Stimulated activated CD8-positive, alpha-beta memory T cell treated with anti-CD3 and anti-CD28 coated beads, Interleukin-4, amount 100 ng/mL, for 4 hours (primary cell): ENCODE results near the gene VRK2.
"Not testable (repeated sequence)": the region's sequence is repeated elsewhere in the genome, so short reads cannot be mapped to it uniquely, and the experiment has no call there.

ENCODE experiments used
- DNase-seq, 2 donors: peaks; one replicate each; pipeline ENCODE4 v3.0.0-alpha.2; 2020; ENCODE audit warnings: low read depth in 2 of 2, low spot score in 1 of 2

VRK2 gene

GRCh38 chr2:58158481-58158880 lies 111.9 kb downstream of the VRK2 start:
- DNase-seq: no peak

- DNase-seq: no peak
These were observed 117.3 kb downstream of the VRK2 start for GRCh38 chr2:58163913-58164312.

GRCh38 chr2:58168130-58168529 lies 121.5 kb downstream of the VRK2 start:
- not testable (repeated sequence) for DNase-seq

GRCh38 chr2:58169845-58170244 lies 123.2 kb downstream of the VRK2 start:
- DNase-seq: not testable (repeated sequence)

GRCh38 chr2:58170334-58170933 lies 123.8 kb downstream of the VRK2 start:
- not testable (repeated sequence) for DNase-seq

GRCh38 chr2:58171831-58172230 lies 125.2 kb downstream of the VRK2 start:
- DNase-seq: not testable (repeated sequence)

GRCh38 chr2:58177187-58177586 lies 130.6 kb downstream of the VRK2 start:
- DNase-seq: not testable (repeated sequence)

- DNase-seq: not testable (repeated sequence)
These were observed 133.6 kb downstream of the VRK2 start for GRCh38 chr2:58180175-58180574.

GRCh38 chr2:58180635-58181034 lies 134.0 kb downstream of the VRK2 start:
- DNase-seq: no peak

- no peak for DNase-seq
These were observed 135.9 kb downstream of the VRK2 start for GRCh38 chr2:58182527-58182926.

- no peak for DNase-seq
These were observed 139.9 kb downstream of the VRK2 start for GRCh38 chr2:58186501-58186900.

GRCh38 chr2:58187022-58187421 lies 140.4 kb downstream of the VRK2 start:
- not testable (repeated sequence) for DNase-seq

- no peak for DNase-seq
These were observed 147.9 kb downstream of the VRK2 start for GRCh38 chr2:58194458-58194857.

GRCh38 chr2:58195662-58196061 lies 149.1 kb downstream of the VRK2 start:
- DNase-seq: no peak

- no peak for DNase-seq
These were observed 151.3 kb downstream of the VRK2 start for GRCh38 chr2:58197894-58198293.

GRCh38 chr2:58202404-58202803 lies 155.8 kb downstream of the VRK2 start:
- no peak for DNase-seq

- no peak for DNase-seq
These were observed 156.4 kb downstream of the VRK2 start for GRCh38 chr2:58203018-58203417.

GRCh38 chr2:58204195-58204959 lies 157.8 kb downstream of the VRK2 start:
- DNase-seq: no peak

GRCh38 chr2:58206785-58207184 lies 160.2 kb downstream of the VRK2 start:
- DNase-seq: no peak

- no peak for DNase-seq
These were observed 160.6 kb downstream of the VRK2 start for GRCh38 chr2:58207189-58207588.
